HG02610 (cell line): ENCODE data around the gene PTCD2.
A peak's percentile ranks its signal among the peaks of the same experiment; 100 is the strongest.
"Not testable (repeated sequence)": the region's sequence is repeated elsewhere in the genome, so short reads cannot be mapped to it uniquely, and the experiment has no call there.

Source experiments
- ATAC-seq: cut with Tn5 transposase; IDR thresholded peaks from one replicate; pipeline ENCODE4 v1.9.1; 2021; ENCODE audit warnings: mild to moderate bottlenecking, moderate library complexity; ENCODE audit not compliant: unreplicated experiment

The PTCD2 gene

DNA sequence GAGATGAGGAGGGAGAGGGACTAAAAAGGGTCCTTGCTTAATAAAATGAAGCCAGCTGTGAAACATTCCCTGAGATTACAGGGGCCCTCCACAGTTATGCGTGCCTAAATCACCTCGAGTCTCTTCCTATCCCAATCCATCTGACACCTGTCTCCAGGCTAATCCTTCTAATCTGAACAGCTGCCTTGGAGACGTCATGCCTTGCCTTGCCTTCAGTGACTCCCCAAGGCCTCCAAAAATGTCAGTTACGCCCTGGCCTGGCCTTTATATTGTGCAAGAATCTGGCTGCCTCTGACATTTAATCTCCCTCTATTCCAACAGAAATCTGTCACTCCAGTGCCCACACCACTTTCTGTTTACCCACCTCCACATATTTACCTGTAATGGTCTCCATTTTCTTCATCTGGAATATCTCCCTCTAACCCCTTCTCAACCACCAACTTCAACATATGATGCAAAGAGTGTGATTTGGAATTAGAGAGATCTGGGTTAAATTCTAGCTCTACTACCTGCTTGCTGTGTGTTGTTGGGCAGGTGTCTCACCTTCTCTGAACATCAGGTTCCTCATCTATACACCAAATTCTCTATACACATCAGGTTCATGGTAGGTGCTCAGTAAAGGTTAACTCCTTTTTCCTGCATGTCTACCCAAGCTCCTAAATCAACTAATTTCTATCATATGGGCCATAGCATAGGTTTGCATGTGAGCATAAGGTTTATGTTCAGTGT is 57.9 kb downstream of the PTCD2 start:
- no peak for ATAC-seq

GRCh38 chr5:72378639-72379289 is 58.6 kb downstream of the PTCD2 start:
- no peak for ATAC-seq

GRCh38 chr5:72379936-72380335 is 59.8 kb downstream of the PTCD2 start:
- ATAC-seq = no peak

GRCh38 chr5:72380492-72381274 is 60.5 kb downstream of the PTCD2 start:
- peak; percentile 54 for ATAC-seq

DNA sequence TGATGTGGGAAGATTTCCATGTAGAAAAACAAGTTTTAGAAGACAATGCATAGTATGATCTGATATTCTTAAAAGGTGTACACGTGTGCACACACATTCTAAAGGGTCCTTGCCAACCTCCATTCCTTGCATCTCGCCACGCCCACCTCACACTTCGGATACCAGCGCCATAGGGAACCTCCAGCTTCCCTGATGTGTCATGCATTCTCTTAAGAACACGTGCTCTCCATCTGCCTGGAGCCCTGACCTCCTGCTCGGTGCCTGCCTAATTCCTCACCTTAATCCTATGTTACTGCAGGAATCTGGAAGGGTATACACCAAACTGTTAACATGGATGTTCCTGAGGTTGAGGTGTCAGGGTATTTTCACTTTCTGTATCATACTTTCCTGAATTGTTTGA is 63.1 kb downstream of the PTCD2 start:
- no peak for ATAC-seq

DNA sequence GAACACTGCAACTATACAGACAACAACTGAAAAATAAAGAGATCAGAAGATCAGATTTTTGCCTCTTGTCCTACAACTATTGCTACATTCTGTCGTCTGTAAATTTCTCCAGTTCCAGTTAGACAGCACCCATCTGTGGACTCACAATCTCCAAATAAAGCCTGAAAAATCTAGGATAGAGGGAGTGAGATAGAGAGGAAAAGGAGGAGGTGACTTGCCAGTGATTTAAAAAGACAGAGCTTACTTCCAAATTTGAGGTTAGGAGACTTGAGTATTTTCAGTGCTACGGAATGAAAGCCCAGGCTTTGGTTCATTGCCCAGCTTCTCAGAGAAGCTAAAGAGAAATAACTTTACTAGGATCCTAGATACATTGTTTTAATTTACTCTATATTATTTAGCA is 63.6 kb downstream of the PTCD2 start:
- no peak for ATAC-seq

DNA sequence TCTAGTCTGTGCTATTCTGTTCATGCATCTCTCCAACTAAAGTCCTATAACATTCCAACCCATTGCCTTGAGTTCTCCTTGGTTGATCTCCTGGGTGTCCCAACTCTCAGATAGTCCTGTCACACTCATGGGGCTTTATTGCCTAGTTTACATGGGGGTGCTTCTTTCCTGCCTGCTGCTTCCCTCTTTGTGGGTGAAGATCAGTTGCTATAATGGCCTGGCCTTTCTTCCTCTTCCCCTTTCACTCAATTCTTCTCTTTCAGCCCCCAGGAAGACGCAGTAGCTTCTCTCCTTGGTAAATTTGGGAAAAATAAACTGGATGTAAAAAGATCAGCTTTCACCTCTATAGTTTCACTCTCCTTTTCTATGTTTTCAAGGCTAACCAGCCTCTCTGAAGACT is 66.5 kb downstream of the PTCD2 start:
- ATAC-seq = no peak

DNA sequence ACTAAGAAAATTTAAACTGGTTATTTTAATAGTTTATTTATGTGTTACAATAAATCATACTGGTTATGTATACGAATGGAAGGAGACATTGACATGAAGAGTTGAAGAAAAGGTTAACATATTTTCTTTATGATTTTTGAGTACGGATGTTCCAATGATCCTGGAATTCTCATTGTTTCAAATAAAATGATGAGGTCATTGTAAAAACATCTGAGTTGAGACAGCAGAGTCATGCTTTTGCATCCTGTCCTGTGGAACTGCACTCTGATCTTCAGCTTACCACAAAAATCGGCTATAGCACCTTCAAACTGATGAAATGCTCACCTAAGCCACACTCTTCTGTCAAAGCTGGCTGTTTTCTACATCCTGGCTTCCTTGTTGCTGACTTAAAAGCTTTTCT is 67.8 kb downstream of the PTCD2 start:
- ATAC-seq = no peak

GRCh38 chr5:72388646-72389045 is 68.5 kb downstream of the PTCD2 start:
- ATAC-seq = no peak

- ATAC-seq = no peak
These were observed 70.7 kb downstream of the PTCD2 start for GRCh38 chr5:72390836-72391235.

GRCh38 chr5:72392326-72392733 is 72.2 kb downstream of the PTCD2 start:
- no peak for ATAC-seq

GRCh38 chr5:72393052-72393451 is 72.9 kb downstream of the PTCD2 start:
- no peak for ATAC-seq

- peak; percentile 51 for ATAC-seq
These were observed 74.5 kb downstream of the PTCD2 start for GRCh38 chr5:72394688-72395087.

GRCh38 chr5:72397836-72398235 is 77.7 kb downstream of the PTCD2 start:
- ATAC-seq = no peak

GRCh38 chr5:72400950-72401349 is 80.8 kb downstream of the PTCD2 start:
- ATAC-seq = no peak

GRCh38 chr5:72402381-72402890 is 82.3 kb downstream of the PTCD2 start:
- ATAC-seq = no peak

- ATAC-seq = no peak
These were observed 82.9 kb downstream of the PTCD2 start for GRCh38 chr5:72402959-72403628.

DNA sequence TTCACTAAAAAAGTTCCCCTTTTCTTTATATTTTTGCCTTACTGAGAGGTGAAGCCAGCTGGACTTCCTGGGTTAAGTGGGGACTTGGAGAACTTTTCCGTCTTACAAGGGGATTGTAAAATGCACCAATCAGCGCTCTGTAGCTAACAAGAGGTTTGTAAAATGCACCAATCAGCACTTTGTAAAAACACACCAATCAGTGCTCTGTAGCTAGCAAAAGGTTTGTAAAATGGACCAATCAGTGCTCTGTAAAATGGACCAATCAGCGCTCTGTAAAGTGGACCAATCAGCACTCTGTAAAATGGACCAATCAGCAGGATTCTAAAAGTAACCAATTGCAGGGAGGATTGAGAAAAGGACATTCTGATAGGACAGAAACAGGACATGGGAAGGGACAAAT is 84.6 kb downstream of the PTCD2 start:
- ATAC-seq = not testable (repeated sequence)

- ATAC-seq = no peak
These were observed 86.9 kb downstream of the PTCD2 start for GRCh38 chr5:72407078-72407477.

- no peak for ATAC-seq
These were observed 87.4 kb downstream of the PTCD2 start for GRCh38 chr5:72407541-72407940.

DNA sequence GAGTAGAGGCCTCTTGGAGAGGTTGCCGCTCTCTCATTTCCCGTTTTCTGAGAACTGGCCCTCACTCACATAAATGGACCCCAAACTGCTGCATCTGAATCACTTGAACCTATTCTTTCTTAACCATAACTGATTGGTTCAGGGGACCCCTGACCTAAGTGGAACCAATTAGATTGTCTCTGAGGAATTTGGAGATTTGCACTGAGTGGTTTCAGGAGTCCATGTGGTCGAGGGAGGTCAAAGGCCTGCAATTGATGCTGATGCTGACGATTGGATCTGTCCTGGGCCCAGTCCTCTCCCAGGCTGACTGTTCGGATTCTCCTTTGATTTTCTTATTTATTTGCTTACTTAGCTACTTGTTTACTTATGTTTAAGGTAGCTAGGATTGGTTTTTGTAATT is 88.0 kb downstream of the PTCD2 start:
- no peak for ATAC-seq
